GM13976 (cell line): ENCODE data around the gene DUSP16.

Experiments
- DNase-seq: peaks from one replicate; pipeline ENCODE4 v3.0.0; 2012; ENCODE audit warnings: low spot score
- CTCF ChIP-seq: IDR thresholded peaks from 2 replicates; pipeline ENCODE4 v1.5.1; 2012; ENCODE audit warnings: borderline replicate concordance, mild to moderate bottlenecking; ENCODE audit not compliant: insufficient read depth; ENCODE audit errors: extremely low read depth, missing control alignments, control extremely low read depth
- in situ Hi-C: fragments of 300-500 bp; cut with MboI; formaldehyde crosslinking; loops from one replicate; pipeline ENCODE4 v1.12.0; 2022; ENCODE audit warnings: low sequenced_read_pairs, mixed read lengths, inconsistent platforms; ENCODE audit not compliant: unreplicated experiment

The DUSP16 gene

GRCh38 chr12:12546314-12546772 is 16.3 kb downstream of the DUSP16 start:
- no peak for DNase-seq
- no peak for TF ChIP-seq CTCF

GRCh38 chr12:12543959-12544358 is 18.7 kb downstream of the DUSP16 start:
- in situ Hi-C loops: no loop called here
- TF ChIP-seq CTCF: no peak
- no peak for DNase-seq

More at GRCh38 chr12:12546314-12546772, 16.3 kb downstream of the DUSP16 start:
- in situ Hi-C loops: no loop called here

GRCh38 chr12:12542964-12543363 is 19.7 kb downstream of the DUSP16 start:
- no peak for TF ChIP-seq CTCF
- in situ Hi-C loops: no loop called here
- DNase-seq: no peak

GRCh38 chr12:12542286-12542685 is 20.4 kb downstream of the DUSP16 start:
- DNase-seq: no peak
- in situ Hi-C loops: no loop called here
- TF ChIP-seq CTCF: no peak

- in situ Hi-C loops: no loop called here
- TF ChIP-seq CTCF: no peak
- DNase-seq: no peak
Measured at GRCh38 chr12:12541782-12542181, 20.9 kb downstream of the DUSP16 start.

GRCh38 chr12:12540261-12541013 is 22.2 kb downstream of the DUSP16 start:
- no peak for TF ChIP-seq CTCF
- no peak for DNase-seq
- in situ Hi-C loops: no loop called here
